Right lobe of liver (tissue), 4 donors: Measurements from ENCODE around the gene DAGLA.

Experiments
- CTCF ChIP-seq, 4 donors: fragments of 200-600 bp in 3 of 4; fragments of 450-650 bp in 1 of 4; IDR thresholded peaks; one replicate each; pipeline versions ENCODE4 v1.5.1 to v1.8.0; 2016 to 2022; ENCODE audit warnings: antibody characterized with exemption in 4 of 4, mild to moderate bottlenecking in 2 of 4
- POLR2A ChIP-seq: fragments of 450-650 bp; IDR thresholded peaks from one replicate; pipeline ENCODE4 v1.6.1; 2017; ENCODE audit warnings: antibody characterized with exemption, mild to moderate bottlenecking
- donor health status: DM: no; HTN: no; CAD: no.
- donor health status: DM: no; HTN: no; CAD: no.
- donor health status: DM: no; HTN: yes; CAD: no.

GRCh38 chr11:61784506-61784805 lies 104.3 kb downstream of the DAGLA start:
- no peak for TF ChIP-seq CTCF (IDR thresholded peaks at IDR 0.05)
- TF ChIP-seq POLR2A, result no peak
